NCI-H146 treated with DMSO at 0.1 percent for 48 hours (cell line): ENCODE data around the gene SIGLEC11.
"Not testable (repeated sequence)": the region's sequence is repeated elsewhere in the genome, so short reads cannot be mapped to it uniquely, and the experiment has no call there.

Experiments
- DNase-seq: peaks from one replicate; lab custom pipeline; 2025; ENCODE audit not compliant: unreplicated experiment; lab: John Stamatoyannopoulos, UW

Gene SIGLEC11

DNA sequence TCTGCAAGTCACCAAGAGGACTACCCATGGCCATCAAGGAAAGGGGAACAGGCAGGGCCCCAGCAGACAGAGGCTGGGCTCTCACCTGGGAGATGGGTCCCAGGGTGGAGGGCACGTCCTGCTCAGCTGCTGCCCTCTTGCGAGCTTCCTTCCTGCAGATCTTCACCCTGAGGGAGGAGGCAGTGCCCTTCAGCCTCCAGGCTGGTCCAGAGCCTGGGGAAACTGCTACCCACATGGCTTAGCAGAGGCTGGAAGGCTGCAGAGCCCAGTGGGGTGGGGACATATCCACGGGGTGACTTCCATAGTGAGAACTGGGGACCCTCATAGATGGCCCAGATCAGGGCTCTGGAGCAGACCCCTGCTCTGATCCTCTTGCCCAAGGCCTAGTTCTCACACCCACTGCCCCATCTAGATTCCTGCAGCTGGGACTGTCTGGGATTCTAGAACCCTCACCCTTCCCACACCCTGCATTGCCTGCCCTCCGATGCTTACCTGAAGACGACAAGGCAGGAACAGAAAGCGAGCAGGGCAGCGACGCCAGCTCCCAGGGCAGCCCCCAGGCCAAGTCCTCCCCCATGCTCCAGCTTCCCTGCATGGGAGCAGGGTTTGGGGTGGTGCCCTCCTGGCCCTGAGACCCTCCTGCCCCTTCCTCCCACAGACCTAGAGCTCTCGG, 9.0 kb downstream of the SIGLEC11 start:
- no peak for DNase-seq

DNA sequence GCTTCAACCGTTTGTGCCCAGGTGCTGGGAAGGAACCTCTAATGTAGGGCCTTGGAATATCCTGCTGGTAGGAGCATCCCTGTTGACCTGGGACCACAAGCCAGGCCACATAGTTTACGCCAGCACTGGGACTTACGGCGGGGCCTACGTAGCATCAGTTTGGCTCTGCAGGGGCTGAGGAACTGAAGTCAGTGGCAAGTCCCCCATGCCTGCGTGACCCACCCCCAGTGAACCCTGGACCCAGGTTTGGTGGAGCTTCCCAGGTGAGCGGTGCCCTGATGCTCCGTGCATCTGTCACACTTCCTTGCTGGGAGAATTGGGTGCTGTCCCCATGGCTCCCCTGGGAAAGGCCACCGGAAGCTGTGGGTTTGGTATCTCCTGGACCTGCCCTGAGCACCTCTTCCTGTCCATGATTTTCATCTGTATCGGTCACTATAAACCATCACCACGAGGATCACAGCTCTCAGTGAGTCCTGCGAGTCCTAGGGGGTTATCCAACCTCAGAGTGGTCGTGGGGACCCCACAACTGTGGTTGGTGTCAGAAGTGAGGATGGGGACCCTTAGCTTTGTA, 9.9 kb downstream of the SIGLEC11 start:
- no peak for DNase-seq

DNA sequence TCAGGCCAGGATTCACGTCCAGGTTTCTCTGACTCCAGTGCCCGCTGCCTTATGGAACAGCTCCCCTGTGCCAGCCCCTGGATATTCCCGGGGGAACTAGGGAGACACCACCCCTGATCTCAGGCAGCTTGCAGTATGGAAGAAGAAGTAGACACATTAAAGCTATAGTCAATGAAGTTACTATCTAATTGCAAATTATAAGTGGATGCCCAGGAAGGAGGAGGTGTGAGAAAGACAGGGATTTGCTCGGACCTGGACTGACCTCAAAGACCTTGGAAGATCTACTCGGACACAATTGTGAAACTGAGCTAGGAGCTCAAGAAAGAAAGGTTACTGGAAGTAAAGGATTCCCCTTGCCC, 10.4 kb downstream of the SIGLEC11 start:
- no peak for DNase-seq

DNA sequence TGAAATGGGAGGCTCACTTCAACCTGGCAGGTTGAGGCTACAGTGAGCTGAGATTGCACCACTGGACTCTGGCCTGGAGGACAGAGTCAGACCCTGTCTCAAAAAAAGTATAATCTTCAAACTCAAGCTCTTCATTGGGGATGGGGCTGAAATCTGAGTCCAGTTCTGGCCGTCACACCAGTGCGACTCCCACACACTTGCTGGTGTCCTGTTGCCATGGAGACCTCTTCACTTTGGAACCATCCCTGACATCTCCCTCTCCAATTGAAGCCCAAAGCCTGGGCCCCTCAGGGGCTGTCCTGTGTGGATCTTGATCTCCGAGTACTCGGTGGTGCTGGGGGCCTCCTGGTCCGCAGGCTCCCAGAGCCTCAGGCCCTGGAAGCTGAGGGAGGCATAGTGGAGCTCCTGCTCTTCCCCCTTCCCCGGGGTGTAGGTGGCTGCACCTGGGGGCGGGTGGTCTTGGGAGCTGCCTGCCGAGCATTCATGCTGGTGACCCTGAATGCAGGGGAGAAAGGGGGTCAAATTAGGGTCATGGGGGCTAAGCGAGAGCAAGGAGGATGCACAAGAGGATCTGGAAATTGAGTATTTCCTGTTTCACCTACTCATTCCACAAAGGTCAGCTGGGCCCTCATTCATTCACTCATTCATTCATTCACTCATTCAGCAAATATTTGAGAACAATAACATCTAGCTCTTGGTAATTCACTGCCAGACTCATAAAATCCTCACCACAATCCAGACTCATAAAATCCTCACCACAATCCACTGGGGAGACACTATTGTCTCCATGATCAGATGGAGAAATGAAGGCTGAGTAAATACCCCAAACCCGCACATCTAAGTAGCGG, 11.0 kb downstream of the SIGLEC11 start:
- DNase-seq, result no peak

- DNase-seq, result peak; percentile 24
These were observed 14.6 kb downstream of the SIGLEC11 start for GRCh38 chr19:49946415-49946814.

DNA sequence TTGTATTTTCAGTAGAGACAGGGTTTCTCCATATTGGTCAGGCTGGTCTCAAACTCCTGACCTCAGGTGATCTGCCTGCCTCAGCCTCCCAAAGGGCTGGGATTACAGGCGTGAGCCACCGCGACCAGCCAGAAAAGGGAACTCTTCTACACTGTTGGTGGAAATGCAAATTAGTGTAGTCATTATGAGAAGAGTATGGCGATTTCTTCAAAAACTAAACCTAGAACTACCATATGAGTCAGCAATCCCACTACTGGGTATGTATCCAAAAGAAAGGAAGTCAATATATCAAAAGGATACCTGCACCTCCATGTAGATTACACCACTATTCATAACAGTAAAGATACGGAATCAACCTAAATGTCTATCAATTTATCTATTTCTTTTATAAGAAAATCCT, 16.4 kb downstream of the SIGLEC11 start:
- not testable (repeated sequence) for DNase-seq

DNA sequence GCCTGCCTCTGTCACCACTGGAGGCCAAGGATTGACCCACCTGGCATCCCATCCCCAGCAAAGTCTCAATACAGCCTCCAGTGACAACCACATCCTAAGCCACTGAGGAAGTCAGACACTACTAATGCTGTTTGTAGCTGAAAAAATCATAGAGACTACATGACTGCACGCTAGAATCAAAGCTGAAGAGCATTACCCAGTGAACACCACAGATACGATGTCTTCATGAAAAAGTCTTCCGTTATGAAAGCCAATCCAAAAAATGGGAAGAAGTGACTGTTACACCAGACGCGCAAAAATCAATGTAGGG, 20.5 kb downstream of the SIGLEC11 start:
- DNase-seq, result no peak

- DNase-seq, result no peak
These were observed 21.1 kb downstream of the SIGLEC11 start for GRCh38 chr19:49939721-49940481.

- DNase-seq, result no peak
These were observed 22.3 kb downstream of the SIGLEC11 start for GRCh38 chr19:49938662-49939061.

DNA sequence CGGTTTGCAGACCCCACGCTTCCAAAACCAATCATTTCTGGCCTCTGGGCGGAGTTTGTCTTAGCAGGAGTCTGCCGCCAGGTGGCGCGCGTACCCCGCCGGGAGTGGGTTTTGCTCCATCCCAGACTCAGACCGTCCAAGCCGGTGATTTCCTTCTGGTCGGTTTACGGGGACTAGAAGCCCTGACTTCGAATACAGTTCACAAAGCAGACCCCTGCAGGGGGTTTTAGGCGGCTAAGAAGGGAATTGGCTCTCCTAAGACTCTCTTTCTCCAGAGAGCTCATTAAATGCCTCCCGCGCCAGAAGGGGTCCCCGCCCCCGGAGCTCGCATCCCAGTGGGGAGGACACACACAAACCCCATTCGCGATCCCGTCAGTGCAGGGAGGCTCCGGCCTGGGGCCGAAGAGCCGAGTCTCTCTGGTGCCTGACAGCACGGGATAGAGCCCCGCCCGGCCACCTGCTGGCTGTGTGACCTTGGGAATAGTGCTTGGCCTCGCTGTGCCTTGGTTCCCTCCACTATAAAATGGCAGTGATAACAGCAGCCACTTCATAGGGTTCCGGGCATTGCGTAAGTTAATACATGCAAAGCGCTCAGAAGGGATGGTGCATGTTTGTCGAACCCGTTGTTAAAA, 23.1 kb downstream of the SIGLEC11 start:
- peak; percentile 67 for DNase-seq

GRCh38 chr19:49936549-49936948, 24.4 kb downstream of the SIGLEC11 start:
- no peak for DNase-seq

- DNase-seq, result no peak
These were observed 27.3 kb downstream of the SIGLEC11 start for GRCh38 chr19:49933643-49934042.

GRCh38 chr19:49932731-49933131, 28.2 kb downstream of the SIGLEC11 start:
- DNase-seq, result no peak

DNA sequence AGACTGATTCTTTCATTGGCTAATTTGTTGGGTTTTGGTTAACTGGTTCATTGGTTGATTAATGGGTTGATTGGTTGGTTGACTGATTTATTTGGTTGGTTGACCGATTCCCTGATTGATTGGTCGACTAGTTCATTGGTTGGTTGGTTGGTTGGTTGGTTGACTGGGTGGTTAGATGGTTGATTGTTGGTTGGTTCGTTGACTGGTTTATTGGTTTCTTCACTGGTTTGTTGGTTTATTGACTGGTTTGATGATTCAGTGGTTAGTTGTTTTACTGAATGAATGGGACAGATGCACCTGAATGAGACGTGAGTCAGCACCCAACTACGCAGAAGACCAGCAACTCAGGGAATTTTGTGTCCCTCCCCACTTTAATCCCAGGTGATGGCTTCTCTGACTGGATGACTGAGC, 28.9 kb downstream of the SIGLEC11 start:
- no peak for DNase-seq

GRCh38 chr19:49931293-49932040, 29.5 kb downstream of the SIGLEC11 start:
- no peak for DNase-seq

DNA sequence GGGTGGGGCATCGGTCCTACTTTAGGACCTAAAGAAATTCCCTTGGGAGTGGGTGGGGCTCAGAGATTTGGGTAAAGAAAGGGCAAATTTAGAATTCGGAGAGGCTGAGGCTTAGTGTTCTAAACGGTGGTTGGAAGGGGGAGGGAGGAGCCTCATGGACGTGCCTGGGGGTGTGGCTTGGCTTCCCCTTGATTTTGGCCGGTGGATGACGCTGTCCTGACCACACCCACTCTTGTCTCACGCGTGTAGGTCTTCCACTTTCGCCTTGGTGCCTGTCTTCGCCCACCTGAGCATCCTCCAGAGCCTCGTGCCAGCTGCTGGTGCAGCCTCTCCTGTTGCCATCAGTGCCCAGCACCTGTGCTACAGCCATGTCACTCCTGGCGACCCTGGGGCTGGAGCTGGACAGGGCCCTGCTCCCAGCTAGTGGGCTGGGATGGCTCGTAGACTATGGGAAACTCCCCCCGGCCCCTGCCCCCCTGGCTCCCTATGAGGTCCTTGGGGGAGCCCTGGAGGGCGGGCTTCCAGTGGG, 30.4 kb downstream of the SIGLEC11 start:
- no peak for DNase-seq

DNA sequence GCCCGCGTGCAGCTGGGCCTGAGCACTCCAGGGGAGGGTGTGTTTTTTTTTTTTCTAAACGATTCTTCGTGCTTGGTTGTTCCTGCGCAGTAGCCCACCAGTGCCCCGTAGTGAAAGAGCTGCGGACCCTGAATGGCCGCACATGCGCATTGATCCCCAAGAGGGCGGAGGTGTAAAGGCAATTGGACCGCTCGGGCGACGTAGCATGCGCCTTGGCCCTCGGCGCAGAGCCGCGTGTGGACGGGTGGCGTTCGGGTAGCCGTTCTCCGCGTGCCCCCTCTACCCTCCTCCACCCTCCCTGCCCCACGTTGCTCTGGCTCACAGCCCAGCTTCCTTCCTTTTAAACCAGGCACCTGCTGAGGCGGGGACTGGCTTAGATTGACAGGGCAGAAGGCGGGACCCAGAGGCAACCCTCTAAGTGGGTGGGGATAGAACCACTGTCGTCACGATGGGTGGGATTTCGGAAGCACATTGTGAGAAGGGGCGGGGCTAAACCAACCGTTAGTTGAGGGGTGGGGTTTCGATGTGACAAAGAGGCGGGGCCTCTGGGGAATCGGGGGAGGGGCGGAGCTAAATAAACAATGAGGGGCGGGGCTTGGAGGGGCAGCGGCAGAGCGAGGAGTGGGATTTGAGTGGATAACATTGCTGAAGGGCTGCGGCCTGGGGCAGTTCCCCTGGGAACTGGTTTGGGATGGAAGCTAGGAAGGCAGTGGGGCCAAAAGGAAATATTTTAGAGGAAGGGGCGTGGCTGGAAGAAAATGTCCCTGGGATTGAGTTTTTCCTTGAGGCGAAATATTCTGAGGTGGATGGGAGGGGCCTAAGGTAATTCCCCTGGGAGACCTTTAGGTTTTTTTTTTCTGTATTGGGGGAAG, 31.1 kb downstream of the SIGLEC11 start:
- peak; percentile 96 for DNase-seq

DNA sequence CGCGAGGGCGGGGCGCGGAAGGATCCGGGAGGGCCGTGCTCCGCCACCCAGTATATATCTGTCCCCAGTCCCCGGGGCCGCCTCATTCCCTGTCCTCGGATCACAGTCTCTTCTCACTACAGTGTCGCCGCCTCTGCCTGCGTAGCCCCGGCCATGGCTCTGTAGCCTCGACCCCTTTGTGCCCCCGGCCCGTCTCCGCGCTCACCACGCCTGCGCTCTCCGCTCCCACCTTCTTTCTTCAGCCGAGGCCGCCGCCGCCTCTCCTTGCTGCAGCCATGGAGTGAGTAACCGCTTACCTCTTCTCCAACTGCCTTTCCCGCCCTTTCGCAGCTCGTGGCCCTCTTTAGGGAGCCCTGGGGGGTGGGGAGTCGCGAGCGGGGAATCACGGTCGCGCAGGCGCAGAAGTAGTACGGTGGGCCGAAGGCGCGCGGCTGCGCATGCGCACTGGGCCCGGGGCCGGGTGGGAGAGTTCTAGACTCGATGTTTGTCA, 31.8 kb downstream of the SIGLEC11 start, which contains the start of the genes ATF5 and NUP62:
ATF5 (plus strand) TSS at position 85 of the 490 bp plus-strand sequence. CDS start 1,646 bp downstream, outside the sequence.
NUP62 (minus strand) TSS at position 384 of the 490 bp plus-strand sequence. CDS start 19,697 bp downstream, outside the sequence.
- DNase-seq, result peak; percentile 95
